K562 (cell line): ENCODE data around the gene NPC1. TPM values are rescaled to one million over a fixed set of nuclear protein-coding genes. Genes with fewer than 3 reads are reported as not detected.

Source experiments
- ATAC-seq: fragments of 200-7000 bp; cut with Tn5 transposase; 3 replicates; pipeline ENCODE4 v1.9.1; 2020; ENCODE audit warnings: moderate library complexity
- BruUV-seq: library from RNA; stranded (reverse); fragments of 400-500 nt; replicated peaks from 2 replicates; lab custom pipeline; 2021; lab: Mats Ljungman, UMichigan
- CTCF ChIA-PET: fragments of 300-600 bp; formaldehyde crosslinking; extraction: SDS; loops from one replicate; lab custom pipeline; 2021; ENCODE audit warnings: low intra/inter-chr PET ratio; lab: Yijun Ruan, JAX
- POLR2A ChIA-PET: fragments of 300-600, 350-650 bp; sonication (Branson Sonifier 250); formaldehyde crosslinking; extraction: SDS; loops from one replicate; lab custom pipeline; 2021; ENCODE audit warnings: antibody characterized with exemption, inconsistent platforms; lab: Yijun Ruan, JAX
- DNase-seq, 4 experiments: peaks; one replicate each; pipeline versions ENCODE4 v3.0.0 to v3.0.0-alpha.2; 2011 to 2018; ENCODE audit warnings: low spot score in 3 of 4, mixed read lengths in 3 of 4; ENCODE audit errors: extremely low read depth in 1 of 4
- FAIRE-seq: peaks from 2 replicates; lab custom pipeline; 2011; peaks lifted over from hg19 to GRCh38; lab: Jason Lieb, UNC
- H2AFZ ChIP-seq: 2 replicates; pipeline ENCODE4 v1.6.0; 2011; ENCODE audit warnings: low read depth, low read length, control low read depth, inconsistent platforms
- H3K27ac ChIP-seq: fragments of 200-600 bp; 3 replicates; pipeline ENCODE4 v1.8.0; 2011; ENCODE audit warnings: low read depth, mild to moderate bottlenecking, control low read depth, inconsistent platforms, low read length, moderate library complexity, mixed read lengths; ENCODE audit errors: extremely low read depth
- H3K27me3 ChIP-seq, 2 experiments: fragments of 300-600 bp in 1 of 2; 2 replicates in 1 of 2; 3 replicates in 1 of 2; pipeline versions ENCODE4 v1.6.0 to v1.8.0; 2011; ENCODE audit warnings: inconsistent platforms in 2 of 2, low read length in 2 of 2, mild to moderate bottlenecking in 1 of 2, mixed read lengths in 1 of 2, moderate library complexity in 1 of 2; ENCODE audit not compliant: control insufficient read depth in 2 of 2, insufficient read depth in 2 of 2
- H3K36me3 ChIP-seq: fragments of 300-600 bp; 3 replicates; pipeline ENCODE4 v1.8.0; 2011; ENCODE audit warnings: mild to moderate bottlenecking, low read length, inconsistent platforms; ENCODE audit not compliant: control insufficient read depth, insufficient read depth
- H3K4me1 ChIP-seq, 2 experiments: fragments of 200-600 bp in 1 of 2; replicated peaks in 1 of 2; 2 replicates in 1 of 2; 3 replicates in 1 of 2; pipeline versions ENCODE4 v1.5.1 to v1.8.0; 2011; ENCODE audit warnings: inconsistent platforms in 2 of 2, low read length in 2 of 2, mild to moderate bottlenecking in 1 of 2, mixed read lengths in 1 of 2, moderate library complexity in 1 of 2; ENCODE audit not compliant: control insufficient read depth in 2 of 2, insufficient read depth in 2 of 2
- H3K4me2 ChIP-seq: 2 replicates; pipeline ENCODE4 v1.6.1; 2011; ENCODE audit warnings: low read length, control low read depth, inconsistent platforms, mixed read lengths; ENCODE audit not compliant: insufficient read depth
- H3K4me3 ChIP-seq: fragments of 200-600 bp; sonication (generic), shearing (Covaris generic); 2 replicates; pipeline ENCODE4 v1.5.1; 2016; ENCODE audit warnings: control low read depth, inconsistent platforms
- H3K79me2 ChIP-seq: fragments of 200-600 bp; 3 replicates; pipeline ENCODE4 v1.8.0; 2011; ENCODE audit warnings: low read length, inconsistent platforms; ENCODE audit not compliant: control insufficient read depth, insufficient read depth
- H3K9ac ChIP-seq, 2 experiments: 2 replicates each; pipeline versions ENCODE4 v1.6.0 to v1.6.1; 2011; ENCODE audit warnings: low read depth in 2 of 2, low read length in 2 of 2, control low read depth in 1 of 2, inconsistent platforms in 1 of 2, mild to moderate bottlenecking in 1 of 2, mixed read lengths in 1 of 2; ENCODE audit not compliant: insufficient read depth in 1 of 2
- H3K9me1 ChIP-seq: one replicate; pipeline ENCODE4 v1.6.0; 2011; ENCODE audit warnings: inconsistent platforms, mild to moderate bottlenecking, low read length, moderate library complexity; ENCODE audit not compliant: control insufficient read depth, insufficient read depth
- H3K9me3 ChIP-seq: replicated peaks from 2 replicates; pipeline ENCODE4 v1.5.1; 2011; ENCODE audit warnings: low read depth, low read length, inconsistent platforms; ENCODE audit not compliant: control insufficient read depth, insufficient read depth
- H4K20me1 ChIP-seq: replicated peaks from 2 replicates; pipeline ENCODE4 v1.6.1; 2011; ENCODE audit warnings: low read length, inconsistent platforms, mixed read lengths; ENCODE audit not compliant: control insufficient read depth, insufficient read depth
- ATF7 ChIP-seq: fragments of 450-650 bp; IDR thresholded peaks from 2 replicates; pipeline ENCODE4 v1.7.1; 2014; ENCODE audit warnings: mild to moderate bottlenecking, moderate library complexity
- CBFA2T2 ChIP-seq: fragments of 450-650 bp; conservative IDR thresholded peaks from 2 replicates; pipeline ENCODE4 v1.6.1; 2017; ENCODE audit warnings: mild to moderate bottlenecking
- CBFA2T3 ChIP-seq: fragments of 450-650 bp; IDR thresholded peaks from 2 replicates; pipeline ENCODE4 v1.6.1; 2017
- CHD2 ChIP-seq: IDR thresholded peaks from 2 replicates; pipeline ENCODE4 v1.6.1; 2011; ENCODE audit warnings: low read depth, low read length
- CSDE1 ChIP-seq, 2 experiments: fragments of 450-650 bp; IDR thresholded peaks; 2 replicates each; pipeline ENCODE4 v1.6.1; 2016; ENCODE audit warnings: mild to moderate bottlenecking in 1 of 2
- FOXK1 ChIP-seq: sonication (generic); formaldehyde crosslinking; IDR thresholded peaks from 2 replicates; pipeline ENCODE4 v1.8.0; 2022; ENCODE audit warnings: missing genetic modification reagents, mild to moderate bottlenecking, borderline replicate concordance
- MEF2D ChIP-seq: conservative IDR thresholded peaks from 2 replicates; pipeline ENCODE4 v1.6.1; 2016; ENCODE audit warnings: low read depth, missing genetic modification characterization, missing compliant biosample characterization
- SMAD3 ChIP-seq: fragments of 450-650 bp; formaldehyde crosslinking; conservative IDR thresholded peaks from 2 replicates; pipeline ENCODE4 v1.4.0; 2020; ENCODE audit warnings: mild to moderate bottlenecking
- TAL1 ChIP-seq: fragments of 450-650 bp; IDR thresholded peaks from 2 replicates; pipeline ENCODE4 v1.6.1; 2016; ENCODE audit warnings: mild to moderate bottlenecking
- U2AF2 ChIP-seq: fragments of 200-400 bp; formaldehyde crosslinking; optimal IDR thresholded peaks from 2 replicates; pipeline ENCODE3; 2017; ENCODE audit warnings: low read depth, mild to moderate bottlenecking, low read length
- ZNF449 ChIP-seq: fragments of 250-450 bp; sonication (Bioruptor Pico); IDR thresholded peaks from 2 replicates; pipeline ENCODE4 v1.8.0; 2022; ENCODE audit warnings: moderate library complexity, mild to moderate bottlenecking, inconsistent platforms
- ZNF589 ChIP-seq: fragments of 200-800 bp; sonication (Bioruptor generic); IDR thresholded peaks from 2 replicates; pipeline ENCODE4 v1.6.1; 2016; ENCODE audit warnings: low read depth, missing genetic modification characterization, missing compliant biosample characterization
- WGBS: fragments of 100-300 bp; shearing (Covaris generic); methylation state at CpG from one replicate; pipeline ENCODE4 v1.1.6; 2016; ENCODE audit warnings: low coverage, mixed read lengths; ENCODE audit not compliant: insufficient coverage; ENCODE audit errors: missing lambda C conversion rate; 5-methylcytosine and 5-hydroxymethylcytosine counted together
- in situ Hi-C: fragments of 300-500 bp; cut with MboI; formaldehyde crosslinking; loops from 4 replicates; pipeline ENCODE4 v1.15.0; 2018; ENCODE audit warnings: inconsistent platforms, mixed read lengths
- intact Hi-C: fragments of 100-400 bp; cut with micrococcal nuclease; formaldehyde crosslinking; loops from 2 replicates; pipeline ENCODE4 v1.14.2; 2022
- polyA plus RNA-seq, 8 experiments: library from polyadenylated mRNA; depleted of rRNA in 4 of 8; stranded (reverse) in 5 of 8; unstranded in 3 of 8; fragments of >200 nt; fragmentation: Nextera tagmentation in 2 of 8; fragmentation: Illumina TruSeq in 1 of 8; extraction: Ambion mirVana in 2 of 8; extraction: Trizol in 1 of 8; gene quantifications; 2 replicates each; pipeline versions ENCODE4 v1.2.1 to v1.2.3, GENCODE V29; 2011 to 2014; ENCODE audit warnings: inconsistent platforms in 1 of 8, missing spikeins in 1 of 8
- total RNA-seq, 7 experiments: library from RNA; depleted of rRNA in 6 of 7; stranded (reverse); fragments of >200 nt in 6 of 7; fragmentation: Illumina TruSeq in 2 of 7; extraction: Trizol in 2 of 7; gene quantifications; 2 replicates each; pipeline versions ENCODE4 v1.2.1 to v1.2.3, GENCODE V29; 2011 to 2021; ENCODE audit warnings: low replicate concordance in 1 of 7
- TF ChIP-seq, protein P1 (sequence below): sonication (generic); formaldehyde crosslinking; IDR thresholded peaks from 2 replicates; pipeline ENCODE4 v1.5.0; 2020; ENCODE audit warnings: missing genetic modification reagents
- TF ChIP-seq, protein P2 (sequence below): IDR thresholded peaks from 3 replicates; pipeline ENCODE4 v1.6.1; 2011; ENCODE audit warnings: borderline replicate concordance, mild to moderate bottlenecking; ENCODE audit not compliant: insufficient read length, insufficient read depth

The NPC1 gene
- total and polyA plus RNA-seq, 9 of the 15 experiments (the other 6 are each of a cell fraction or from before 2014, with no cell fraction given): 17.1 to 45.9 (median 27.6) TPM

DNA sequence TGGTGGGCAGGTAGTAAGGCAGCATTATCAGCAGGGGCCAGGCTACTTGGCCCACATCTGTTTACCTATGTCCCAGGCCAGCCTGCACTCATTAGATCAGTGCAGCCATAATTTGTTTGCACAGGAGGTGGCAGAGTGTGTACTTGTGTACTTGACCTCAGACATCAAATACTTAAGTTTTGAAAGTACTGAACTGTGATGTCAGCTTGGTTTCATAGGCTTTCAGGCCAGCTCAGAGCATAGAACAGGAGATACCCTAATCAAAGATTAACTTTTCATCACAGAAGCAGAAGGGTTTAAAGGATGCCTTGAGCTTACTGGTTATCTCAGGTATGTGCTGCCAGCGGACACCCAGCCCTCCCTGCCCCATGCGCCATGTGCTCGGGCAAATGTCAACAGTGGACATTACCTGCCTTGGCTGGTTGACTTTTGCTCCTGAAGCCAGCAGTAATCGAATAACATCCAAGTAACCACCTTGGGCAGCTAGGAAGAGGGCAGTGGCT lies 43.2 kb upstream of the NPC1 start:
- intact Hi-C loops (loop anchor here (10.0 kb wide), 1 partner anchor 285 kb away; no protein-coding TSS in a partner anchor), in situ Hi-C loops (no loop called here)
- peak; percentile 45 for ATAC-seq
- Histone ChIP-seq H3K27me3 (peaks cover 0 to 10% of the 10 kb centered on the region in 2 experiments; a peak in 2 of 5 replicates), H3K36me3 (no peaks in the 10 kb centered on the region), H3K9ac (no peak overlapping the region), H4K20me1 (no peaks in the 10 kb centered on the region), H3K9me1 (no peaks in the 10 kb centered on the region), H3K4me3 (no peak overlapping the region), H3K4me2 (no peak overlapping the region), H3K27ac (no peak overlapping the region), H3K4me1 (no peaks in the 10 kb centered on the region; a peak in 2 of 5 replicates), H2AFZ (no peak overlapping the region), H3K79me2 (no peaks in the 10 kb centered on the region), H3K9me3 (no peaks in the 10 kb centered on the region)
- no peak for DNase-seq
- FAIRE-seq: no peak
- TF ChIP-seq U2AF2 (no peak), FOXK1 (CRISPR knock-in tag) (no peak), CBFA2T3 (0 out of 2 replicates have a peak, but pooled peaks have one; percentile 44), ATF7 (no peak), CBFA2T2 (0 out of 2 replicates have a peak, but pooled peaks have one; percentile 22), TAL1 (peak; percentile 22; the same call in 1 of the 2 replicates)
- ChIA-PET CTCF (no interaction called here), POLR2A (no interaction called here)
- no TSS peak for BruUV-seq
- 38% methylated on average over 4 of the region's 4 CpGs for WGBS

- Histone ChIP-seq H4K20me1 (no peaks in the 10 kb centered on the region), H3K36me3 (no peaks in the 10 kb centered on the region), H3K4me3 (no peak overlapping the region), H3K9ac (no peak overlapping the region), H3K9me3 (no peaks in the 10 kb centered on the region), H2AFZ (no peak overlapping the region), H3K9me1 (no peaks in the 10 kb centered on the region), H3K79me2 (no peaks in the 10 kb centered on the region), H3K4me1 (no peaks in the 10 kb centered on the region; a peak in 2 of 5 replicates), H3K4me2 (no peak overlapping the region), H3K27me3 (peaks cover 0 to 10% of the 10 kb centered on the region in 2 experiments; a peak in 2 of 5 replicates), H3K27ac (no peak overlapping the region)
- intact Hi-C loops (loop anchor here (10.0 kb wide), 1 partner anchor 287 kb away; no protein-coding TSS in a partner anchor), in situ Hi-C loops (no loop called here)
- ChIA-PET POLR2A (no interaction called here), CTCF (interaction anchor here (0.6 kb wide), 1 partner anchor 11 kb away, joined by 3 read pairs; no protein-coding TSS in a partner anchor)
- DNase-seq: no peak
- ATAC-seq: no peak
- FAIRE-seq: no peak
- no TSS peak for BruUV-seq
- no peak for TF ChIP-seq CHD2
- no peak for TF ChIP-seq ZNF589 (CRISPR knock-in tag)
- TF ChIP-seq CSDE1 (IDR thresholded peaks at IDR 0.05): no peak
- TF ChIP-seq MEF2D (tag): no peak
- TF ChIP-seq, protein P1, sequence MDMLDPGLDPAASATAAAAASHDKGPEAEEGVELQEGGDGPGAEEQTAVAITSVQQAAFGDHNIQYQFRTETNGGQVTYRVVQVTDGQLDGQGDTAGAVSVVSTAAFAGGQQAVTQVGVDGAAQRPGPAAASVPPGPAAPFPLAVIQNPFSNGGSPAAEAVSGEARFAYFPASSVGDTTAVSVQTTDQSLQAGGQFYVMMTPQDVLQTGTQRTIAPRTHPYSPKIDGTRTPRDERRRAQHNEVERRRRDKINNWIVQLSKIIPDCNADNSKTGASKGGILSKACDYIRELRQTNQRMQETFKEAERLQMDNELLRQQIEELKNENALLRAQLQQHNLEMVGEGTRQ: no peak
- TF ChIP-seq, protein P2, sequence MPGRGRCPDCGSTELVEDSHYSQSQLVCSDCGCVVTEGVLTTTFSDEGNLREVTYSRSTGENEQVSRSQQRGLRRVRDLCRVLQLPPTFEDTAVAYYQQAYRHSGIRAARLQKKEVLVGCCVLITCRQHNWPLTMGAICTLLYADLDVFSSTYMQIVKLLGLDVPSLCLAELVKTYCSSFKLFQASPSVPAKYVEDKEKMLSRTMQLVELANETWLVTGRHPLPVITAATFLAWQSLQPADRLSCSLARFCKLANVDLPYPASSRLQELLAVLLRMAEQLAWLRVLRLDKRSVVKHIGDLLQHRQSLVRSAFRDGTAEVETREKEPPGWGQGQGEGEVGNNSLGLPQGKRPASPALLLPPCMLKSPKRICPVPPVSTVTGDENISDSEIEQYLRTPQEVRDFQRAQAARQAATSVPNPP: no peak
- TF ChIP-seq ZNF449 (CRISPR knock-in tag): no peak
- TF ChIP-seq SMAD3 (CRISPR knock-in tag): no peak
These were observed 41.7 kb upstream of the NPC1 start for GRCh38 chr18:23627970-23628369.
